Panc1 (cell line): Measurements from ENCODE around the gene TNFAIP1. TPM values are rescaled to one million over a fixed set of nuclear protein-coding genes. Genes with fewer than 3 reads are reported as not detected.

Experiments used
- ATAC-seq: fragments of 200-7000 bp; cut with Tn5 transposase; 2 replicates; pipeline ENCODE4 v1.9.1; 2020; ENCODE audit warnings: mild to moderate bottlenecking, moderate library complexity
- BruUV-seq: library from RNA; stranded (reverse); fragments of 400-500 nt; replicated peaks from 2 replicates; lab custom pipeline; 2021; lab: Mats Ljungman, UMichigan
- CTCF ChIA-PET: fragments of 300-600 bp; sonication (Branson Sonifier 250); formaldehyde crosslinking; loops from one replicate; lab custom pipeline; 2022; ENCODE audit warnings: antibody characterized with exemption; lab: Charles Lee
- POLR2A ChIA-PET: fragments of 300-600 bp; sonication (Branson Sonifier 250); formaldehyde crosslinking; loops from one replicate; lab custom pipeline; 2022; ENCODE audit warnings: antibody characterized with exemption; lab: Charles Lee
- DNase-seq: peaks from one replicate; pipeline ENCODE4 v3.0.0-alpha.2; 2010; ENCODE audit warnings: low read depth, low spot score
- H3K27ac ChIP-seq: 2 replicates; pipeline ENCODE4 v1.5.1; 2011; ENCODE audit warnings: mild to moderate bottlenecking, low read length, inconsistent platforms
- H3K27me3 ChIP-seq: fragments of 200-500 bp; sonication (Bioruptor generic); 2 replicates; pipeline ENCODE4 v1.6.0; 2014; ENCODE audit warnings: low read length, inconsistent platforms; ENCODE audit not compliant: control insufficient read depth, insufficient read depth
- H3K36me3 ChIP-seq: fragments of 200-500 bp; sonication (Bioruptor generic); 2 replicates; pipeline ENCODE4 v1.5.1; 2014; ENCODE audit warnings: inconsistent platforms, mild to moderate bottlenecking, low read length, moderate library complexity; ENCODE audit not compliant: control insufficient read depth, insufficient read depth
- H3K4me1 ChIP-seq: 2 replicates; pipeline ENCODE4 v1.5.1; 2011; ENCODE audit warnings: inconsistent platforms, mild to moderate bottlenecking, low read length, moderate library complexity; ENCODE audit not compliant: control insufficient read depth, insufficient read depth
- H3K4me3 ChIP-seq, 2 experiments: 2 replicates each; pipeline ENCODE4 v1.5.1; 2011 to 2012; ENCODE audit warnings: low read depth in 2 of 2, low read length in 2 of 2, mild to moderate bottlenecking in 2 of 2, inconsistent platforms in 1 of 2, moderate library complexity in 1 of 2
- H3K9me3 ChIP-seq: fragments of 200-500 bp; sonication (Bioruptor generic); 2 replicates; pipeline ENCODE4 v1.5.1; 2014; ENCODE audit warnings: low read depth, mild to moderate bottlenecking, inconsistent platforms, low read length, moderate library complexity; ENCODE audit not compliant: control insufficient read depth, insufficient read depth
- POLR2AphosphoS5 ChIP-seq: IDR thresholded peaks from 2 replicates; pipeline ENCODE4 v1.6.1; 2012; ENCODE audit warnings: mild to moderate bottlenecking, low read depth, low read length, moderate library complexity
- SIN3A ChIP-seq: IDR thresholded peaks from 2 replicates; pipeline ENCODE4 v1.6.1; 2012; ENCODE audit warnings: low read depth, mild to moderate bottlenecking, low read length, moderate library complexity, borderline replicate concordance; ENCODE audit not compliant: insufficient read depth
- TCF7L2 ChIP-seq: IDR thresholded peaks from 2 replicates; pipeline ENCODE4 v1.6.1; 2011; ENCODE audit warnings: mild to moderate bottlenecking, low read depth, low read length, inconsistent platforms
- in situ Hi-C: cut with HindIII; loops from 2 replicates; pipeline ENCODE4 v1.10.0; 2016; ENCODE audit warnings: low sequenced_read_pairs, low pct_unique_long_range_greater_than_20kb
- intact Hi-C: fragments of 100-400 bp; cut with micrococcal nuclease; formaldehyde crosslinking; loops from one replicate; pipeline ENCODE4 v1.10.0; 2022; ENCODE audit not compliant: unreplicated experiment
- total RNA-seq: library from RNA; stranded (reverse); gene quantifications from one replicate; pipeline ENCODE4 v1.2.1, GENCODE V29; 2021; ENCODE audit not compliant: unreplicated experiment
- TF ChIP-seq, protein P1 (sequence below): fragments of 450-650 bp; IDR thresholded peaks from 2 replicates; pipeline ENCODE4 v1.5.1; 2017; ENCODE audit warnings: mild to moderate bottlenecking
- TF ChIP-seq, protein P2 (sequence below), 2 experiments: IDR thresholded peaks; 2 replicates each; pipeline ENCODE4 v1.6.1; 2011 to 2012; ENCODE audit warnings: low read depth in 2 of 2, control low read depth in 1 of 2, low read length in 1 of 2, mild to moderate bottlenecking in 1 of 2, moderate library complexity in 1 of 2; ENCODE audit not compliant: insufficient read depth in 1 of 2

Gene TNFAIP1
- total RNA-seq, 1 experiment from 2014 or later: 55.8 TPM

DNA sequence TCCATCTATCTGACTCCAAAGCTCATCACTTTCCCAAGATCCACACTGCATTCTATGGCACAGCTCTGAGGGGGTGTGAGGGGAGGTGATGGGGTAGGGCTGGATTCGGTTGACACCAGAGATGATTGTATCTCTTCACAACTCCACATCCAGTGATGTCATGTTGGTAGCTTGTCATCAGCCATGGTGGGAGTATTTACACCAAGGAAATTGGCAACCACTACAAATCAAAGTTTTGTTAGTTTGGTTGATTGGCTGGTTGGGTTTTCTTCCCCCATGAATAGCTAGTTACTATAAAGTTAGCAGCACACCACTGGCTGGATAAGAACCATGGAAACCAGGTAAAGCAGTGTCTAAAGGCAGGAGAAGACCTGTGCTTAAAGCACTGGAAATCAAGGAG is 55.4 kb downstream of the TNFAIP1 start:
- no TSS peak for BruUV-seq
- H3K36me3 ChIP-seq: no peaks in the 10 kb centered on the region
- no peak overlapping the region for H3K4me3 ChIP-seq
- TF ChIP-seq POLR2AphosphoS5: no peak
- TF ChIP-seq, protein P1, sequence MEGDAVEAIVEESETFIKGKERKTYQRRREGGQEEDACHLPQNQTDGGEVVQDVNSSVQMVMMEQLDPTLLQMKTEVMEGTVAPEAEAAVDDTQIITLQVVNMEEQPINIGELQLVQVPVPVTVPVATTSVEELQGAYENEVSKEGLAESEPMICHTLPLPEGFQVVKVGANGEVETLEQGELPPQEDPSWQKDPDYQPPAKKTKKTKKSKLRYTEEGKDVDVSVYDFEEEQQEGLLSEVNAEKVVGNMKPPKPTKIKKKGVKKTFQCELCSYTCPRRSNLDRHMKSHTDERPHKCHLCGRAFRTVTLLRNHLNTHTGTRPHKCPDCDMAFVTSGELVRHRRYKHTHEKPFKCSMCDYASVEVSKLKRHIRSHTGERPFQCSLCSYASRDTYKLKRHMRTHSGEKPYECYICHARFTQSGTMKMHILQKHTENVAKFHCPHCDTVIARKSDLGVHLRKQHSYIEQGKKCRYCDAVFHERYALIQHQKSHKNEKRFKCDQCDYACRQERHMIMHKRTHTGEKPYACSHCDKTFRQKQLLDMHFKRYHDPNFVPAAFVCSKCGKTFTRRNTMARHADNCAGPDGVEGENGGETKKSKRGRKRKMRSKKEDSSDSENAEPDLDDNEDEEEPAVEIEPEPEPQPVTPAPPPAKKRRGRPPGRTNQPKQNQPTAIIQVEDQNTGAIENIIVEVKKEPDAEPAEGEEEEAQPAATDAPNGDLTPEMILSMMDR: no peak
- no peak for TF ChIP-seq TCF7L2
- TF ChIP-seq, protein P2, sequence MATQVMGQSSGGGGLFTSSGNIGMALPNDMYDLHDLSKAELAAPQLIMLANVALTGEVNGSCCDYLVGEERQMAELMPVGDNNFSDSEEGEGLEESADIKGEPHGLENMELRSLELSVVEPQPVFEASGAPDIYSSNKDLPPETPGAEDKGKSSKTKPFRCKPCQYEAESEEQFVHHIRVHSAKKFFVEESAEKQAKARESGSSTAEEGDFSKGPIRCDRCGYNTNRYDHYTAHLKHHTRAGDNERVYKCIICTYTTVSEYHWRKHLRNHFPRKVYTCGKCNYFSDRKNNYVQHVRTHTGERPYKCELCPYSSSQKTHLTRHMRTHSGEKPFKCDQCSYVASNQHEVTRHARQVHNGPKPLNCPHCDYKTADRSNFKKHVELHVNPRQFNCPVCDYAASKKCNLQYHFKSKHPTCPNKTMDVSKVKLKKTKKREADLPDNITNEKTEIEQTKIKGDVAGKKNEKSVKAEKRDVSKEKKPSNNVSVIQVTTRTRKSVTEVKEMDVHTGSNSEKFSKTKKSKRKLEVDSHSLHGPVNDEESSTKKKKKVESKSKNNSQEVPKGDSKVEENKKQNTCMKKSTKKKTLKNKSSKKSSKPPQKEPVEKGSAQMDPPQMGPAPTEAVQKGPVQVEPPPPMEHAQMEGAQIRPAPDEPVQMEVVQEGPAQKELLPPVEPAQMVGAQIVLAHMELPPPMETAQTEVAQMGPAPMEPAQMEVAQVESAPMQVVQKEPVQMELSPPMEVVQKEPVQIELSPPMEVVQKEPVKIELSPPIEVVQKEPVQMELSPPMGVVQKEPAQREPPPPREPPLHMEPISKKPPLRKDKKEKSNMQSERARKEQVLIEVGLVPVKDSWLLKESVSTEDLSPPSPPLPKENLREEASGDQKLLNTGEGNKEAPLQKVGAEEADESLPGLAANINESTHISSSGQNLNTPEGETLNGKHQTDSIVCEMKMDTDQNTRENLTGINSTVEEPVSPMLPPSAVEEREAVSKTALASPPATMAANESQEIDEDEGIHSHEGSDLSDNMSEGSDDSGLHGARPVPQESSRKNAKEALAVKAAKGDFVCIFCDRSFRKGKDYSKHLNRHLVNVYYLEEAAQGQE (IDR thresholded peaks at IDR 0.05; ENCODE audit: insufficient read depth in 1 of 2, low read depth in 2 of 2, low read length in 1 of 2): no peak
- no peak for TF ChIP-seq SIN3A
- ATAC-seq (no peak), DNase-seq (no peak)
- in situ Hi-C loops: no loop called here
- CTCF ChIA-PET: no interaction called here
- no peaks in the 10 kb centered on the region for H3K27me3 ChIP-seq
- intact Hi-C loops: no loop called here
- H3K4me1 ChIP-seq: no peaks in the 10 kb centered on the region
- no peaks in the 10 kb centered on the region for H3K9me3 ChIP-seq
- no peak overlapping the region for H3K27ac ChIP-seq
- POLR2A ChIA-PET: no interaction called here

DNA sequence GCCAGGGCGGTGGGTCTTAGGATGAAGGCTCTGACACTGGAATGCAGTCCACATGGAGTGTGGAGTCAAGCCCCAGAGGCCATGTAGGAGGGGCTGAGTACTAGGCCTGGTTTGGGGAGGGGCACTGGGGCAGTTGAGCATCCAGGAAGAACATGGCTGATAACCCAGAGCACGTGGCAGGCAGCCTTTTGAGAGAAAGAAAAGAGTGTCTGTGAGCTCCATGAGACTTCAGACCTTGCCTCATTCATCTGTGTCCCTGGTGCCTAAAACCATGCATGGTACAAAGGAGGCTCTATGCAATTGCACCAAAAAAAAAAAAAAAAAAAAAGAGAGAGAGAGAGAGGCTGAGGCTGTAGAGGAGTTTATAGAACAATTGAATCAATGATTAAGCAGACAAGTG is 55.8 kb downstream of the TNFAIP1 start:
- POLR2A ChIA-PET: no interaction called here
- DNase-seq (no peak), ATAC-seq (no peak)
- in situ Hi-C loops: no loop called here
- Histone ChIP-seq H3K27me3 (no peaks in the 10 kb centered on the region), H3K9me3 (no peaks in the 10 kb centered on the region), H3K36me3 (no peaks in the 10 kb centered on the region), H3K27ac (no peak overlapping the region), H3K4me3 (no peak overlapping the region), H3K4me1 (no peaks in the 10 kb centered on the region)
- CTCF ChIA-PET: no interaction called here
- no TSS peak for BruUV-seq
- TF ChIP-seq TCF7L2: no peak
- no peak for TF ChIP-seq SIN3A
- TF ChIP-seq, protein P1: no peak
- TF ChIP-seq, protein P2 (IDR thresholded peaks at IDR 0.05; ENCODE audit: insufficient read depth in 1 of 2, low read depth in 2 of 2, low read length in 1 of 2): no peak
- TF ChIP-seq POLR2AphosphoS5: no peak
- intact Hi-C loops: no loop called here
